Upper lobe of left lung (tissue), 4 donors: Measurements from ENCODE around the gene CCNY.

Source experiments
- EP300 ChIP-seq, 4 donors: sonication (generic); formaldehyde crosslinking; IDR thresholded peaks; one replicate each; pipeline ENCODE4 v1.5.1; 2017; ENCODE audit warnings: antibody characterized with exemption in 4 of 4, control low read depth in 2 of 4
- POLR2A ChIP-seq, 4 donors: fragments of 450-650 bp; IDR thresholded peaks; one replicate each; pipeline ENCODE4 v1.5.1; 2016 to 2017; ENCODE audit warnings: antibody characterized with exemption in 4 of 4, mild to moderate bottlenecking in 2 of 4
- POLR2AphosphoS5 ChIP-seq, 2 donors: sonication (generic); formaldehyde crosslinking; IDR thresholded peaks; one replicate each; pipeline ENCODE4 v1.5.1; 2017; ENCODE audit warnings: antibody characterized with exemption in 2 of 2
- TF ChIP-seq, protein P1 (sequence below), 6 experiments: fragments of 450-650 bp in 4 of 6; fragments of 200-600 bp in 2 of 6; sonication (generic) in 2 of 6; IDR thresholded peaks; one replicate each; pipeline ENCODE4 v1.5.1; 2016 to 2019; ENCODE audit warnings: antibody characterized with exemption in 6 of 6

- TF ChIP-seq, protein P1, sequence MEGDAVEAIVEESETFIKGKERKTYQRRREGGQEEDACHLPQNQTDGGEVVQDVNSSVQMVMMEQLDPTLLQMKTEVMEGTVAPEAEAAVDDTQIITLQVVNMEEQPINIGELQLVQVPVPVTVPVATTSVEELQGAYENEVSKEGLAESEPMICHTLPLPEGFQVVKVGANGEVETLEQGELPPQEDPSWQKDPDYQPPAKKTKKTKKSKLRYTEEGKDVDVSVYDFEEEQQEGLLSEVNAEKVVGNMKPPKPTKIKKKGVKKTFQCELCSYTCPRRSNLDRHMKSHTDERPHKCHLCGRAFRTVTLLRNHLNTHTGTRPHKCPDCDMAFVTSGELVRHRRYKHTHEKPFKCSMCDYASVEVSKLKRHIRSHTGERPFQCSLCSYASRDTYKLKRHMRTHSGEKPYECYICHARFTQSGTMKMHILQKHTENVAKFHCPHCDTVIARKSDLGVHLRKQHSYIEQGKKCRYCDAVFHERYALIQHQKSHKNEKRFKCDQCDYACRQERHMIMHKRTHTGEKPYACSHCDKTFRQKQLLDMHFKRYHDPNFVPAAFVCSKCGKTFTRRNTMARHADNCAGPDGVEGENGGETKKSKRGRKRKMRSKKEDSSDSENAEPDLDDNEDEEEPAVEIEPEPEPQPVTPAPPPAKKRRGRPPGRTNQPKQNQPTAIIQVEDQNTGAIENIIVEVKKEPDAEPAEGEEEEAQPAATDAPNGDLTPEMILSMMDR (IDR thresholded peaks at IDR 0.05) = no peak
- no peak for TF ChIP-seq POLR2A (IDR thresholded peaks at IDR 0.05)
- no peak for TF ChIP-seq POLR2AphosphoS5 (IDR thresholded peaks at IDR 0.05)
- no peak for TF ChIP-seq EP300 (IDR thresholded peaks at IDR 0.05)
Measured at GRCh38 chr10:35348609-35349388, 12.5 kb downstream of the CCNY start.
